GM21529 (cell line): ENCODE measurements around the gene ANKRD17.
"Not testable (repeated sequence)": the region's sequence is repeated elsewhere in the genome, so short reads cannot be mapped to it uniquely, and the experiment has no call there.

ENCODE experiments used
- ATAC-seq: cut with Tn5 transposase; IDR thresholded peaks from one replicate; pipeline ENCODE4 v1.9.1; 2021; ENCODE audit not compliant: unreplicated experiment

The ANKRD17 gene

GRCh38 chr4:73258686-73259570, at the start of gene ANKRD17:
Gene ANKRD17, minus strand, starts transcription at chr4:73258798. Its CDS starts 130 bp downstream, at chr4:73258668.
- ATAC-seq, result peak; percentile 69

GRCh38 chr4:73308286-73308685, 49.7 kb upstream of the ANKRD17 start:
- ATAC-seq, result peak; percentile 77

- ATAC-seq, result no peak
Measured at GRCh38 chr4:73303711-73304110, 45.1 kb upstream of the ANKRD17 start.

- no peak for ATAC-seq
Measured at GRCh38 chr4:73299548-73300280, 41.1 kb upstream of the ANKRD17 start.

- ATAC-seq, result not testable (repeated sequence)
Measured at GRCh38 chr4:73292661-73293060, 34.1 kb upstream of the ANKRD17 start.

GRCh38 chr4:73281982-73282381, 23.4 kb upstream of the ANKRD17 start:
- ATAC-seq, result no peak

- ATAC-seq, result no peak
Measured at GRCh38 chr4:73281396-73281795, 22.8 kb upstream of the ANKRD17 start.

GRCh38 chr4:73277201-73277600, 18.6 kb upstream of the ANKRD17 start:
- no peak for ATAC-seq

- ATAC-seq, result no peak
Measured at GRCh38 chr4:73275318-73275654, 16.7 kb upstream of the ANKRD17 start.

GRCh38 chr4:73272816-73273215, 14.2 kb upstream of the ANKRD17 start:
- no peak for ATAC-seq

- ATAC-seq, result no peak
Measured at GRCh38 chr4:73267050-73267449, 8.5 kb upstream of the ANKRD17 start.

GRCh38 chr4:73259571-73260090, 1.0 kb upstream of the ANKRD17 start:
- ATAC-seq, result peak; percentile 10

- ATAC-seq, result peak; percentile 33
Measured at GRCh38 chr4:73258436-73258685, 237 bp downstream of the ANKRD17 start.

- peak; percentile 9 for ATAC-seq
Measured at GRCh38 chr4:73257651-73258435, 755 bp downstream of the ANKRD17 start.

- ATAC-seq, result peak; percentile 34
Measured at GRCh38 chr4:73257234-73257633, 1.4 kb downstream of the ANKRD17 start.

- not testable (repeated sequence) for ATAC-seq
Measured at GRCh38 chr4:73255847-73256246, 2.8 kb downstream of the ANKRD17 start.

GRCh38 chr4:73252001-73252400, 6.6 kb downstream of the ANKRD17 start:
- peak; percentile 46 for ATAC-seq

- no peak for ATAC-seq
Measured at GRCh38 chr4:73251384-73251783, 7.2 kb downstream of the ANKRD17 start.

- no peak for ATAC-seq
Measured at GRCh38 chr4:73250642-73251041, 8.0 kb downstream of the ANKRD17 start.

GRCh38 chr4:73248821-73249220, 9.8 kb downstream of the ANKRD17 start:
- no peak for ATAC-seq

GRCh38 chr4:73248416-73248815, 10.2 kb downstream of the ANKRD17 start:
- ATAC-seq, result no peak
